ENCODE data around the gene GRM8.
"Not testable (repeated sequence)": the region's sequence is repeated elsewhere in the genome, so short reads cannot be mapped to it uniquely, and the experiment has no call there.

Gene GRM8

GRCh38 chr7:127021857-127022256 lies 230.9 kb downstream of the GRM8 start:
- no peak for DNase-seq

- no peak for DNase-seq
Observed at GRCh38 chr7:127021019-127021738, 231.6 kb downstream of the GRM8 start.

DNA sequence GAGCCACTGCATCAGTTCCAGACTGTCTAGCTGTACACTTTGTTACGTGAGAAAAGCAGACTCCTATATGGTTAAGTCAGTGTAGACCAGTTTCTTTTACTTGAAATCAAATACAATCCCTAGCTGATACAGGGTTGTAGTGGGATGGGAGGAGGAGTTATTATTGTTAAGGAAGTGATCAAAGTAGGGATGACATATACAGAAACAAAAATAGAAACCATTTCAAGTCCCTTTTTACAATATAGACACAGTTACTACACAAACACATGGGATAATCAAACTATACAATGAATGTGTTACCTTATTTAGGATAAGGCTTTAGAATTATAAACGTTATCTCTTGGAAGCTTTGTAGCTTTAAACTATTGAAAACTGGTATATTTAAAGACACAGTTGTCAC lies 233.9 kb downstream of the GRM8 start:
- no peak for DNase-seq

DNA sequence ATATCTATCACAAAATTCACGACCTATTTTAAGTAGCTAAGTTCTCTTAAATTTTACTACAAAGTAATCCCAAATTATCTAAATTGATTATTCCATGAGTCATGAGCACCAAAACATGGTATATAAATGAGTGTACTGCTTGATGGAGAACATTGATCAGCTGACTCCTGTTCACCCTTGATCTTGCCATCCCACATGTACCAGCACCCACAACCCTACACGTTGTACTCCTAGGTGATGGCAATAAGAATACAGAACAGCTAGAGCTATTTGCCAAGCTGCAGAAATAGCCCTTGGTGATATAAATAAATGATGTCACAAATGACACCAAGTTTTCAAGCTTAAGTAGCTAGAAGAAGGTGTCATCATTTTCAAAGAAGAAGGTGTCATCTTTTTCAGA lies 235.5 kb downstream of the GRM8 start:
- no peak for DNase-seq

DNA sequence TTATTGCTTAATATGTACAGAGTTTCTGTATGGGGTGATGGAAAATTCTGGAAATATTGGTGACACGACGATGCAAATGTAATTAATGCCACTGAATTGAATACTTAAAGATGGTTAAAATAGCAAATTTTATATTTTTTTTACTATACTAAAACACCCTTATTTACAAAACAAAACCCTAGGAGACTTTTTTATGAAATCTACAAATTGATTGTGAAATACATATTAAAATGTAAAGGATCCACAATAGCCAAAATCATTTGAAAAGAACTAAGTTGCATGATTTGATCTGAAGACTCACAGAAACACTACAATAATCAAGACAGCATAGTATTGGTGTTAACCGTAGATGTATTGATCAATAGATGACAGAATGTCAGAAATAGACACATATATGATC lies 252.0 kb downstream of the GRM8 start:
- no peak for DNase-seq

DNA sequence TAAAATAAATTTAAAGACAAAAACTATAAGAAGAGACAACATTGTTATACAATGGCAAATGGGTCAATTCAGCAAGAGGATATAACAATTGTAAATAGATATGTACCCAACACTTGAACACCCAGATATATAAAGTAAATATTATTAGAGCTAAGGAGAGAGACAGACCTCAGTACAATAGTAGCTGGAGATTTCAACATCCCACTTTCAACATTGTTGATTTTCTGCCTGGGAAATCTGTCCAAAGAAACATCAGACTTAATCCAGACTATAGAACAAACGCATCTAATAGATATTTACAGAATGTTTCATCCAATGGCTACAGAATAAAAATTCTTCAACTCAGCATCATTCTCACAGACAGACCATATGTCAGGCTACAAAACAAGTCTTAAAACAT lies 256.1 kb downstream of the GRM8 start:
- DNase-seq: no peak

DNA sequence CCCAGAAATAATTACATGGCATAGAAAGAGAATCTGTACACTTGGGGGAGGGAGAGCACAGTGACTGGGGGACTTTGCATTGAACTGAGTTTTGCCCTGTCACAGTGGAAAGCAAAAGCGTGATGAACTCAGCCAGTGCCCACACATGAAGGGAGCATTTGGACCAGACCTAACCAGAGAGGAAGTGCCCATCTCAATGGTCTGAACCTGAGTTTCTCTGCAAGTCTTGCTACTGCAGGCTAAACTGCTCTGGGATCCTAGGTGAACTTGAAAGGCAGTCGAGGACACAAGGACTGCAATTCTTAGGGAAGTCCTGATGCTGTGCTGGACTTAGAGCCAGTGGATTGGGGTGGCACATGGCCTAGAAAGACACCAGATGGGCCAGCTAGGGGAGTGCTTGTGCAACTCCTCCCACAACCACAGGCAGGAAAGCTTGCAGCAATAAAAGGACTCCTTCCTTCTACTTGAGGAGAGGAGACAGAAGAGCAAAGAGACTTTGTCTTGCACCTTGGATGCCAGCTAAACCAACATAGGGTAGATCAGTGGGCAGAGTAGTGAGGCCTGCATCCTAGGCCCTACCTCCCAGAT lies 259.0 kb downstream of the GRM8 start:
- no peak for DNase-seq

GRCh38 chr7:126988022-126988421 lies 264.7 kb downstream of the GRM8 start:
- no peak for DNase-seq

DNA sequence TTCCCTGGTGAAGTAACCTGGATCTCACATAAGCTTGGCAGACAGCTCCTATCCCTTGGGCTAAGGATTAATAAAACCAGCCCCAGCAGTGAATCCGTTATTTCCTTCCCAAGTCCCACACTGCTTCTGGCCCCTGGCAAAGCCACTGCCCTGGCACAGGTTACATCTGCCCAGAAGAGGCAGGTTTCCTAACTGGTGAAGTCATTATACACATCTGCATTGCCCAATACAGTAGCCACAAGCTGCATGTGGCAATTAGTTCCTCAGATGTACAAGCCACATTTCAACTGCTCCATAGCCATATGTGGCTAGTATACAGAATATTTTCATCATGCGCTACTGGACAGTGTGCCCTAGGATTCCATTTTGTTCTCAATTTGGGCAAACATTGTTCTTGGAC lies 273.0 kb downstream of the GRM8 start:
- no peak for DNase-seq

DNA sequence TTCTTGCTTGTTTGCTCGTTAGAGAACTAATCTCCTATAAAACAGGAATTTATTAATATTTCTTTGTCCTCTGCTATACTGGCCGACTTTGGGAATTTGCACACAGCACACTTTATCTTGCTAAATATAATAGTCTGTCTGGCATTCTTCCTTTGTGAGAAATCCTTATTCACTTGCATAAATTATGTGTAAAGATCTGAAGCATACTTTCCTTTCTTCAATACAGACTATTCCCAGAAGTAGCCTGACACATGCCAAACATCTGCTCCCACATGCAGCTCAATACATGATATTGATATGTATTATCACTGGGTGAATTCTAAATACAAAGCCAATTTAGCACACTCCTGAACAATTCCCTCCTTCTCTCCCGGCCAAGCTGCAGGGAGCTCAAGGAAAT lies 273.9 kb downstream of the GRM8 start:
- no peak for DNase-seq

GRCh38 chr7:126973066-126973465 lies 279.7 kb downstream of the GRM8 start:
- no peak for DNase-seq

DNA sequence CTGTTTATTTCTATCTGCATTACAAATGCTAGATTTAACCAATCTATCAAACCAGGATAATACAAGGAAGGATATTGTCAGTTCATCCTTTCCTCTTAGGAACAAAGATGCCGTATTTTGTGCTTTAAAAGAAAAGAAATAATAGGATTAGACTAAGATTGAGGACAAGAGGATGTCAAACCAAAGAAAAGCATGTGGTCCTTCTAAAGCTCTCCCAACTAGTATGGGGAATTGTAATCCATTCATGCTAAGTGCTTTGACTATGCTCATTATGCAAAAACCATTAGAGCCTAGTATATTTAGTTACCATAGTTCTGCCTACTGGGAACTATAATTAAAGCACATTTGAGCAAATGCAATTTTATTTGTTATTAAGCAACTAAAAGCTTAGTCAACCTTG lies 280.2 kb downstream of the GRM8 start:
- DNase-seq: no peak

DNA sequence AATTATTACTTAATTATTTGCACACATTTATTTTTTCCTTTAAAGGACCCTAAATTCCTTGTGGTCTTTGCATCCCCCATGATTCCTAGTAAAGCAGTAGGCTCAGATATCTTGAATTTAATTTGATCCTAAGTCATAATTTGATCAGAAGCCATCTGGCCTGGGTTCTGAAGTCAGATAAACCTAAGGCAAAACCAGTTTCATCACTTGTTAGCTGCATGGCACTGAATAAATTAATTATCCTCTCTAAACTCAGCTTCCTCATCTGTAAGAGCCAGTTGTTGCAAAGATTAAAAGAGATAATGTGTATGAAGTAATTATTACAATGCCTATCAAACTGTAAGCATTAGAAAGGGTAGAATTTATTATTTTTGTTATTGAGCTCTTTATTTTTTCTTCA lies 293.1 kb downstream of the GRM8 start:
- no peak for DNase-seq

DNA sequence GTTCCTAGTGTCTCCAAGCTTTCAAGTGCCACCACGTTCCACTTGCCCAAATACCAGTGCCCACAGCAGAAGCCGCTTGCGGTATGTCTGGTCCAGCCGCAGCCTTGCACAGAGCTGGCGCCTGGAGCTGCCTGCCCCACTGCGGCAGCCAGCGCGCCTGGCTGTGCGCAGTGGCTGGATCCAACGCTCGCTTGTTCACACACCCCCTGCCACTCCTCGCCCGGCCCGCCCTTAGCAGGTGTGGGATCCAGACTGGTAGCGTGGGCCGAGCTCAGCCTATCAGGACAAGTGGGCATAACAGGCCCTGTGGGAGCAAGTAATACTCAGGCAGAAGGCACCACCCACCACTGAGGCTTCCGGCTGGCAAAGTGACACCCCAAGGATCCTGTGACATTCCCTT lies 294.4 kb downstream of the GRM8 start:
- DNase-seq: no peak

DNA sequence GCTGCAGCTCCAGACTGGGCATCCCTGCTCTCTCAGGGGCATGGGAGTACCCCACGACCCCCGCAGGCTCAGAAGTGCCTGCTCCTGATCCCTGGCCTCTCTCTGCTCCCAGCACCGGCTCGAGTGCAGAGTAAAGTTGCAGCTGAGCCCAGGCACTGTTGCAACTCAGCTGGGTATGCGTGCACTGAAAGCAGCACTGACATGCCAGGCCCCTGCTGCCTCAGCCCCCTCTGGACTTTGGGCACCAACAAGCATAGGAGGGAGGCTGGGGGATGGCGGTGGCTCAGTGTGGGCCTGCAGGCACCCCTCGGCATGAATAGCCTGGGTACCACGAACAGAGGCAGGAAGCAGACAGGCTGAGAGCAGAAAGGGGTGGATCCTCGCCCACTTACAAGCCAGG lies 295.3 kb downstream of the GRM8 start:
- no peak for DNase-seq

- DNase-seq: no peak
Observed at GRCh38 chr7:126953461-126953860, 299.3 kb downstream of the GRM8 start.

- DNase-seq: no peak
Observed at GRCh38 chr7:126948664-126949063, 304.1 kb downstream of the GRM8 start.

- DNase-seq: no peak
Observed at GRCh38 chr7:126940723-126941307, 311.9 kb downstream of the GRM8 start.

GRCh38 chr7:126937171-126937570 lies 315.6 kb downstream of the GRM8 start:
- DNase-seq: no peak

DNA sequence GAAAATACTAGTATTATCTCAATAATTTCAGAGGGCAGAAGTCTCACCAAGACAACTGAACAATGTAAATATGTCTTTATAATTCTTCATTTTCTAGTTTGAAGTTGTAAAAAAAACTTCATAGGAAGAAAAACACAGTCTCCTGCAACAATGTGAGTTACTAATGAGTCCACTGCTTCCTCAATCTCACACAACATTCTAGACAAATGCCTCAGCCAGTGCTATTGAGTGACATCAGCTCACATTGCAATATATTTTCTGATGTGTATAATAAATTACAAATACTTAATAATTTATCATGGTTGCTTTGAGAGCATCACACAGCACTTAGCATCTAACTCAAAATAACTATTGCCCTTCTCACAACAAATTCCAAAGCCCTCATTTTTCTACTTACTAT lies 321.2 kb downstream of the GRM8 start:
- no peak for DNase-seq

DNA sequence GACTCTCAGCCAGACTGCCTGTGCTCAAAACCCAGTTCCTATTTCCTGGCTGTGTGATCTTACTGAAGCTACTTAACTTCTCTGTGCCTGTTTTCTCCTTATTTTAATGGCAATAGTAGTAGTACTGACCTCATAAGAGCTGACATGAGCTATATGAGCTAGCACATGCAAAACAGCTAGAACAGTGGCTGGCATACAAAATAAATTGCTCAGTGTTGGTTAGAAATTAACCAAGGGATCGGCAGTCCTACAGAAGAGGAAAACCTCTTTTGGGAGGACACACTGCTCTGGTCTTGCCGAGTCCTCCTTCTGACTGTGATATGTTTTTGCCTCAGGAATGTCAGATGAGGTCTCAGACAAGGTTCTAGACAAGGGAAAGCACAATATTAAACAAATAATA lies 322.6 kb downstream of the GRM8 start:
- no peak for DNase-seq

DNA sequence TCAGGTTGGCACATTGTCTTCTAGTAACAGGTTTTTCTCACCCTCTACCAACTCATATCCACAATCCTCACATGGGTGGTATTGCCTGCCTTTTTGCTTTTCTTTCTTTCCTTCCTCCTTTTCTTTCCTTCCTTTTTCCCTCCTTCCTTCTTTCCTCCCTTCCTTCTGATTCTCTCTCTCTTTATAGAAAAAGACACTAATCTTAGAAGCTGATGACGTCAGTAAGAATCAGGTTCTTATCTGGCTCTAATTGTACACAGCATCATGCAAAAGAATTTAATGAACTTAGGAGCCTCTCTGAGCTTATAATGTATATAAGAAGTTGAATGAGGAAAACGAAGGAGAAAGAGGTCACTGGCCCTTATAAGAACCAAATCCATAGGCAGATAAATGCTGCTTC lies 328.3 kb downstream of the GRM8 start:
- DNase-seq: no peak

- not testable (repeated sequence) for DNase-seq
Observed at GRCh38 chr7:126911627-126912026, 341.1 kb downstream of the GRM8 start.

GRCh38 chr7:126908564-126908963 lies 344.2 kb downstream of the GRM8 start:
- DNase-seq: not testable (repeated sequence)

- not testable (repeated sequence) for DNase-seq
Observed at GRCh38 chr7:126907657-126908056, 345.1 kb downstream of the GRM8 start.

All from EL (cell line).